Measurements from ENCODE around the gene C14orf93.
"Not testable (repeated sequence)": the region's sequence is repeated elsewhere in the genome, so short reads cannot be mapped to it uniquely, and the experiment has no call there.

The C14orf93 gene

DNA sequence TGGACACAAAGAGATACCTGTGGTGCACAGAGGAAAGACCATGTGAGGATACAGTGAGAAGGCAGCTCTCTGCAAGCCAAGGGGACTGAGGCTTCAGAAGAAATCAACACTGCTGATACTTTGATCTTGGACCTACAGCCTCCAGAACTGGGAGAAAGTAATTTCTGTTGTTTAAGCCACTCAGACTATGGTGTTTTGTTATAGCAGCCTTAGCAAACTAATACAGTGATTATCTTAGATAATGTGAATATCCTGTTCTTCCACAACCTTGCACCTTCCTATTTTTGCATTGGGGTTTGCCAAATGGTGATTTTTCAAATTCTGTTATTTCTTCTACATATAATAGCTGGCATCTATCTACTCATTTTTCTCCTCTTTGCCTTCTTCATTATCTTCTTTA lies 8.2 kb upstream of the C14orf93 start:
- H3K9me3 Mint-ChIP-seq = no peaks in the 10 kb centered on the region
- no peak overlapping the region for H3K4me3 Mint-ChIP-seq
- peaks cover 3% of the 10 kb centered on the region for H3K36me3 Mint-ChIP-seq
- H3K27me3 Mint-ChIP-seq = no peaks in the 10 kb centered on the region
- DNase-seq (ENCODE audit: low spot score in 2 of 2) (no peak), ATAC-seq (ENCODE audit: low read depth) (no peak)
- H3K4me1 Mint-ChIP-seq = peaks cover 4% of the 10 kb centered on the region
- H3K27ac Mint-ChIP-seq = no peak overlapping the region

DNA sequence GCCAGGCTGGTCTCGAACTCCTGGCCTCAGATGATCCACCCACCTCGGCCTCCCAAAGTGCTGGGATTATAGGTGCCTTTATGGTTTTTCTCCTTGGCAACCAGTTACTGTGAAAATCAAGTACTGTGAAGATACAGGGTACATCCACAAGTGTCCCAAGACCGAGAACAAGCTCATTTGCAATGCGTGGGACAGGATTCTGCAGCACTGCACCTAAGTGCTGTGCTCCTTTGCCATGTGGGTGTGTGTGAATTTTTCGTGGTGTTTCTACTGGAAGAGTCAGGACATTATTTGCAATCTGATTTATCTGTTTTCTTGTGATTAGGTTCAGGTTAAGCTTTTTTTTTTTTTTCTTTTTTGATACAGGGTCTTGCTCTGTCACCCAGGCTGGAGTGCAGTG lies 7.1 kb upstream of the C14orf93 start:
- H3K4me1 Mint-ChIP-seq = no peaks in the 10 kb centered on the region
- H3K4me3 Mint-ChIP-seq = no peak overlapping the region
- DNase-seq (ENCODE audit: low spot score in 2 of 2) (no peak), ATAC-seq (ENCODE audit: low read depth) (no peak)
- no peaks in the 10 kb centered on the region for H3K27me3 Mint-ChIP-seq
- no peak overlapping the region for H3K27ac Mint-ChIP-seq
- H3K9me3 Mint-ChIP-seq = no peaks in the 10 kb centered on the region
- peaks cover 3% of the 10 kb centered on the region for H3K36me3 Mint-ChIP-seq

DNA sequence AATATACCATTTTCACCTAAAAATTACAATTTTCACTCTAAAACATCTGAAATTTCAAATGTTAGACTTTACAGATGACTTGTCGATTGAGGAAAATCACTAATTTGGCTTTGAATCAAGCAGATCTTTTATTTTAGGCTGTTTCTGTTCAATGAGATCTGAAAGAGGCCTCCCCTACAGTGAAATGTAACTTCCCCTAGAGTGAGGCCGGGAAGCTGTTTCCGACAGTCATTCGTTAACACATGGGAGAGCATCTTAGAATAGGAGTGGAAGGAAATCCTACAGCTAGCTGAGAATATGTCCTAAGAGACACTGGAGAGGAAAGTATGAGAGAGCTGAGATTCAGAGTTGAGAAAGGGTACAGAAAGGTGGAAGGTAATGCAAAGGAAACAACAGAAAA lies 5.7 kb upstream of the C14orf93 start:
- no peak overlapping the region for H3K4me3 Mint-ChIP-seq
- no peaks in the 10 kb centered on the region for H3K9me3 Mint-ChIP-seq
- ATAC-seq (ENCODE audit: low read depth) (no peak), DNase-seq (ENCODE audit: low spot score in 2 of 2) (no peak)
- H3K36me3 Mint-ChIP-seq = no peaks in the 10 kb centered on the region
- H3K27me3 Mint-ChIP-seq = no peaks in the 10 kb centered on the region
- H3K27ac Mint-ChIP-seq = no peak overlapping the region
- no peaks in the 10 kb centered on the region for H3K4me1 Mint-ChIP-seq

DNA sequence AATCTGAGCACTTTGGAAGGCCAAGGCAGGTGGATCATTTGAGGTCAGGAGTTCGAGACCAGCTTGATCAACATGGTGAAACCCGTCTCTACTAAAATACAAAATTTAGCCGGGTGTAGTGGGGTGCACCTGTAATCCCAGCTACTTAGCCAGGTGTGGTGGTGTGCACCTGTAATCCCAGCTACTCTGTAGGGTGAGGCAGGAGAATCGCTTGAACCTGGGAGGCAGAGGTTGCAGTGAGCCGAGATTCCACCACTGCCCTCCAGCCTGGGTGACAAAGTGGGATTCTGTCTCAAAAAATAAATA lies 3.8 kb upstream of the C14orf93 start:
- H3K4me3 Mint-ChIP-seq; ATAC-seq (ENCODE audit: low read depth); H3K36me3 Mint-ChIP-seq; DNase-seq (ENCODE audit: low spot score in 2 of 2); H3K9me3 Mint-ChIP-seq; H3K27ac Mint-ChIP-seq; H3K4me1 Mint-ChIP-seq; H3K27me3 Mint-ChIP-seq: not testable (repeated sequence)

- Mint-ChIP-seq H3K27ac (no peak overlapping the region), H3K36me3 (peaks cover 3% of the 10 kb centered on the region), H3K9me3 (no peaks in the 10 kb centered on the region), H3K27me3 (no peaks in the 10 kb centered on the region), H3K4me1 (peaks cover 11% of the 10 kb centered on the region), H3K4me3 (no peak overlapping the region)
- ATAC-seq (ENCODE audit: low read depth) = no peak
- DNase-seq (ENCODE audit: low spot score in 2 of 2) = no peak
These were observed 3.3 kb upstream of the C14orf93 start for GRCh38 chr14:23013054-23013748.

DNA sequence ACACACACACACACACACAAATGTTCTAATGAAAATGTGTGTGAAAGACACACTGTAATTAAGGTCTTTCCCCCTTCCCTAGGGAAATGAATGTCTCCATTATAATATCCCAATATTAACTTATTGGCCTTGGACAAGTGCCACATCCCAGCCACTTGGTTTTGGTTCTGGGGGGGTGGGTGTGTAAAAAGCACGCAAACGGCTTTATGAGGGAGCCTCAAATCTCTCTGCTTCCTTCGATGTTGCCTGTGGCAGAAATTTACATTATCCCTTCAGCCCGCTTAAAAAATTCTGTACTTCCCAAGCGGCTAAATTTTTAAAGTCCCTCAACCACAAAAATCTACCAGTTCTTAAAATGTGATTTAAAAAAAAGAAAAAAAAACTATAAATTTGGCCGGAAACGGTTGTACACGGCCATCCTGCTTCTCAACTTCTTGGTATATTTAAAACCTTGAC lies 432 bp downstream of the C14orf93 start:
- peaks cover 3% of the 10 kb centered on the region for H3K36me3 Mint-ChIP-seq
- no peaks in the 10 kb centered on the region for H3K27me3 Mint-ChIP-seq
- no peak for ATAC-seq (ENCODE audit: low read depth)
- H3K9me3 Mint-ChIP-seq = no peaks in the 10 kb centered on the region
- no peak for DNase-seq (ENCODE audit: low spot score in 2 of 2)
- peak overlapping the region; percentile 98 for H3K4me3 Mint-ChIP-seq
- H3K27ac Mint-ChIP-seq = peak overlapping the region; percentile 94
- peaks cover 11% of the 10 kb centered on the region for H3K4me1 Mint-ChIP-seq

DNA sequence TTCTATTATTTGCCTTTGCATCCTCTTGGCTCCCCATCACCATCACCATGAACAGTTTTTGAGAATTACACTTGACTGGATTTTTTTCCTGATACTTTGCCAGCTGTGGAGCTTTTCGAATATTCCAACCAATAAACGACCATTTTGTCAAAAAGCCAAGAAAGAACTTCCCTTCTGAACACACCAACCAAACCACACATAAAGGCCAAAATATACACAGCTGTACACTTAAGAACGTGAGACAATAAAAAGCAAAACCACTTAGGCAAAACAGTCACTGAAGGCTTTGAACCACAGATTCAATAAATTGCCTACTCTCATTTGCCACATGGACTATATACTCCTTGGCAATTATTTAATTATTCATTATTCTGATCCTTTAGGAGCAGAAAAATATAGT lies 1.1 kb downstream of the C14orf93 start:
- Mint-ChIP-seq H3K27me3 (no peaks in the 10 kb centered on the region), H3K4me3 (peak overlapping the region; percentile 53), H3K36me3 (peaks cover 3% of the 10 kb centered on the region), H3K4me1 (peaks cover 11% of the 10 kb centered on the region), H3K27ac (no peak overlapping the region), H3K9me3 (no peaks in the 10 kb centered on the region)
- no peak for DNase-seq (ENCODE audit: low spot score in 2 of 2)
- ATAC-seq (ENCODE audit: low read depth) = no peak

DNA sequence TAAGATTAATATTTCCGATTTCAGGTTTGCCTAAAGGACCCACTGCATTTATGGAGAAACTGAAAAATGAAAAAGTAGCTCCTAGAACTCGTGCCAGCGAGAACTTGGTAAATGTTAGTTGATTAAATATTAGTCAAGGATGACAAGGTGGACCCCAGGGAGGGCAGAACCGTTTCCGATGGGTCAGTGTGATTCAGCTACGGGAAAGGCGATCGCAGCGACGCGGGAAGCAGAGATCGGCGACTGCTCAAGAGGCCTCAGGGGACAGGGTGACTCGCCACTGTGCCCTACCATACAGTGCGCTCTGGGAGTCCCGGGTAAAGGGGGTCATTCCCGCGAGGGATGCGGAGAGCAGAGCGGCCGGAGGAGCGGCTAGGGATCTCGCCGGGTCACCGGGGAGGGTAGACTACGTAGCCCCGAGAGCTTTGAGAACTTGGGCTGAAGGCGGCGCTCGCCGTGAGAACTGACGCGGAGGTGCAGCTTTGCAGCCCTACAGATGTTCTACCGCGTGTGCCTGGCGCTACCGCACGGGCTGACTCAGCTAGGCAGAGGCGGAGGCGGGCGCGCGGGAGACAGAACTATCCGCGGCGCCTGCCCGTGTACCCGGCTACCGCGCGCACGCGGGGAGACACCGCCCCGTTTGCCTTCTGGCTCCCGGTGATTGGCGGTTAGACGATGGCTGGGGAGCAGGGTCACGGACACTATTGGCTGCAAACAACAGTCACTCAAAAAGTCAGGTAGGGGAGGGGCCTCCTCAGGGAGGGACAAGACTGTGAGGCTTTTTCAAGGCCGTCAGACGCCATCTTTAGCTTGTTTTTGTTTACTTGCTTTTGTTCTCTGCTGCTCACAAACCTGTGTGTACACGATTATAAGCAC lies 3.2 kb downstream of the C14orf93 start:
- Mint-ChIP-seq H3K4me1 (peaks cover 11% of the 10 kb centered on the region), H3K36me3 (peaks cover 3% of the 10 kb centered on the region), H3K27me3 (no peaks in the 10 kb centered on the region), H3K27ac (peak overlapping the region; percentile 83), H3K9me3 (no peaks in the 10 kb centered on the region), H3K4me3 (peak overlapping the region; percentile 95)
- ATAC-seq (ENCODE audit: low read depth) (peak; percentile 91), DNase-seq (ENCODE audit: low spot score in 2 of 2) (peak; percentile 89 to 97)

- Mint-ChIP-seq H3K27me3 (no peaks in the 10 kb centered on the region), H3K36me3 (peaks cover 3% of the 10 kb centered on the region), H3K4me3 (peak overlapping the region; percentile 95), H3K4me1 (peaks cover 11% of the 10 kb centered on the region), H3K9me3 (no peaks in the 10 kb centered on the region), H3K27ac (peak overlapping the region; percentile 83)
- DNase-seq (ENCODE audit: low spot score in 2 of 2) = no peak
- no peak for ATAC-seq (ENCODE audit: low read depth)
These were observed 3.8 kb downstream of the C14orf93 start for GRCh38 chr14:23006188-23006534.

DNA sequence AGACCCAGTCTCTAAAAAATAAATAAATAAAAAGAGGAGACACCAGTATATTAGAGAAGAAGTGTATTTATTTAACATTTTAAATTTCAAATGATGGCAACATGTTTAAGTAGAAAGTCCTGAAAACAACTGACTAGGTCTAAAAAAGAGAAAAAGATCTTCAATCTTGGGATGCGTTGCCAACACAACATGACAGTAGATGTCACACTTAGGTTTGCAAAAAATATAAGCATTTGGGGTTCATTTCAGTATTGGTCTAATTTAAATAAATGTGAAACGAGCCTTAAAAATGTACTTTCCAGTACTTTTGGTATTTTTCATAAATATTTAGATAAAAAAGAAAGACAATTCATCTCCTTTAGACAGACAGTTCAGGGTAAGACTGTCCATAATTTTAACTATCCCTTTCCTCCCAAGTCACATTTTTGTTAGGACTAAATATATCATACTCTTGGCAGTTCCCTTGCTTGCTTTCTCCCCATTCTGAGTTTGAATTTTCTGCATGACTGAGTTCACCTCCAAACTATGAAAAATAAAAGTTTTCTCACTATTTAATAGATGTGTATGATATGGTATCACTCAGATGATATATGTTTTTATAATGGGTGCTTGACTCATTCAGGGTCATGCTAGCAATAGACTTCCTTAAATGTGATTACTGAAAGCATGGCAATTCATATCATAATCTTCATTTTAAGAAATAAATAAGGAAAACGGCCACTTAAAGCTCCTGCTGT lies 4.3 kb downstream of the C14orf93 start:
- Mint-ChIP-seq H3K36me3 (peaks cover 3% of the 10 kb centered on the region), H3K27me3 (no peaks in the 10 kb centered on the region), H3K4me3 (peak overlapping the region; percentile 95), H3K9me3 (no peaks in the 10 kb centered on the region), H3K4me1 (peaks cover 11% of the 10 kb centered on the region), H3K27ac (peak overlapping the region; percentile 83)
- no peak for DNase-seq (ENCODE audit: low spot score in 2 of 2)
- no peak for ATAC-seq (ENCODE audit: low read depth)

- DNase-seq (ENCODE audit: low spot score in 2 of 2); H3K27ac Mint-ChIP-seq; H3K9me3 Mint-ChIP-seq; H3K4me1 Mint-ChIP-seq; H3K36me3 Mint-ChIP-seq; H3K27me3 Mint-ChIP-seq; ATAC-seq (ENCODE audit: low read depth); H3K4me3 Mint-ChIP-seq: not testable (repeated sequence)
These were observed 5.7 kb downstream of the C14orf93 start for GRCh38 chr14:23004274-23004673.

DNA sequence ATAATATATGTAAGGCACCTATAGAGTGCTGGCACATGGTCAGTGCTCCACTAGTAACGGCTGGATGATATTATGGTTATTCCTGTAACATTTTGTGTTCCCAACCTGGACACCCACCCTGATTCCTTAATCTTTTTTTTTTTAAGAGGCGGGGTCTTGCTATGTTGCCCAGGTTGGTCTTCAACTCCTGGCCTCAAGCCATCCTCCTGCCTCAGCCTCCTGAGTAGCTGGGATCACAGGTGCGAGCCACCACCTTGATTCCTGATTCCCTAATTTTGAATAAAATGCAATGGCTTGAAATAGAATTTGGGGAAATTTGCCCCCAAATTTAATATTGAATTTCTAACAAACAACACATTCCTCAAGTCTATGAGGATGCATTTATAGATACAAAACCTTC lies 7.4 kb downstream of the C14orf93 start:
- Mint-ChIP-seq H3K27me3 (no peaks in the 10 kb centered on the region), H3K36me3 (no peaks in the 10 kb centered on the region), H3K4me1 (no peaks in the 10 kb centered on the region)

GRCh38 chr14:23000860-23001259 lies 9.1 kb downstream of the C14orf93 start:
- ATAC-seq (ENCODE audit: low read depth) = no peak
- no peak overlapping the region for H3K27ac Mint-ChIP-seq
- no peaks in the 10 kb centered on the region for H3K36me3 Mint-ChIP-seq
- no peak for DNase-seq (ENCODE audit: low spot score in 2 of 2)
- H3K9me3 Mint-ChIP-seq = no peaks in the 10 kb centered on the region
- H3K4me1 Mint-ChIP-seq = no peaks in the 10 kb centered on the region
- H3K4me3 Mint-ChIP-seq = no peak overlapping the region
- no peaks in the 10 kb centered on the region for H3K27me3 Mint-ChIP-seq

More for the DNA sequence above, 7.4 kb downstream of the C14orf93 start:
- DNase-seq (ENCODE audit: low spot score in 2 of 2) (no peak), ATAC-seq (ENCODE audit: low read depth) (no peak)
- Mint-ChIP-seq H3K4me3 (no peak overlapping the region), H3K9me3 (no peaks in the 10 kb centered on the region), H3K27ac (no peak overlapping the region)

GRCh38 chr14:22998329-22999012 lies 11.5 kb downstream of the C14orf93 start:
- Mint-ChIP-seq H3K4me1 (peaks cover 2% of the 10 kb centered on the region), H3K27me3 (no peaks in the 10 kb centered on the region), H3K4me3 (no peak overlapping the region), H3K27ac (no peak overlapping the region), H3K36me3 (peaks cover 2% of the 10 kb centered on the region), H3K9me3 (no peaks in the 10 kb centered on the region)
- ATAC-seq (ENCODE audit: low read depth) (no peak), DNase-seq (ENCODE audit: low spot score in 2 of 2) (no peak)
